Lower lobe of right lung (tissue), 2 donors: ENCODE measurements around the gene MTIF2. TPM values are rescaled to one million over a fixed set of nuclear protein-coding genes. Genes with fewer than 3 reads are reported as not detected.
"Not testable (repeated sequence)": the region's sequence is repeated elsewhere in the genome, so short reads cannot be mapped to it uniquely, and the experiment has no call there.

ENCODE experiments used
- ATAC-seq, 2 donors: fragments of 200-7000 bp; cut with Tn5 transposase; one replicate each; pipeline ENCODE4 v1.9.1; 2020 to 2022; ENCODE audit warnings: mild to moderate bottlenecking in 2 of 2, moderate library complexity in 2 of 2
- DNase-seq: peaks from one replicate; pipeline ENCODE4 v3.0.0-alpha.2; 2020
- H3K27ac ChIP-seq: fragments of 200-600 bp; one replicate; pipeline ENCODE4 v1.8.0; 2022
- H3K27me3 ChIP-seq: fragments of 200-600 bp; one replicate; pipeline ENCODE4 v1.8.0; 2022; ENCODE audit warnings: low read depth
- H3K36me3 ChIP-seq: fragments of 200-600 bp; one replicate; pipeline ENCODE4 v1.8.0; 2022; ENCODE audit warnings: mild to moderate bottlenecking
- H3K4me1 ChIP-seq: fragments of 200-600 bp; one replicate; pipeline ENCODE4 v1.8.0; 2022
- H3K4me3 ChIP-seq: fragments of 200-600 bp; one replicate; pipeline ENCODE4 v1.8.0; 2022; ENCODE audit warnings: mild to moderate bottlenecking
- H3K9me3 ChIP-seq: fragments of 200-600 bp; one replicate; pipeline ENCODE4 v1.8.0; 2022
- intact Hi-C: fragments of 100-400 bp; cut with DNase I; formaldehyde crosslinking; loops from one replicate; pipeline ENCODE4 v1.11.0; 2022
- total RNA-seq: library from RNA; stranded (reverse); fragmentation: NEBNext Ultra II Directional; extraction: Animal tissue kit (Norgen Biotek cat#: 25700); gene quantifications from one replicate; pipeline ENCODE4 v1.2.1, GENCODE V29; 2021
- TF ChIP-seq, protein P1 (sequence below): fragments of 200-600 bp; IDR thresholded peaks from one replicate; pipeline ENCODE4 v1.8.0; 2022; ENCODE audit warnings: antibody characterized with exemption, mild to moderate bottlenecking
- donor health status: DM: no; HTN: yes; CAD: no; lungs with severe emphysema.

MTIF2 gene
- total RNA-seq, 1 donor from 2014 or later, result 25.9 TPM

DNA sequence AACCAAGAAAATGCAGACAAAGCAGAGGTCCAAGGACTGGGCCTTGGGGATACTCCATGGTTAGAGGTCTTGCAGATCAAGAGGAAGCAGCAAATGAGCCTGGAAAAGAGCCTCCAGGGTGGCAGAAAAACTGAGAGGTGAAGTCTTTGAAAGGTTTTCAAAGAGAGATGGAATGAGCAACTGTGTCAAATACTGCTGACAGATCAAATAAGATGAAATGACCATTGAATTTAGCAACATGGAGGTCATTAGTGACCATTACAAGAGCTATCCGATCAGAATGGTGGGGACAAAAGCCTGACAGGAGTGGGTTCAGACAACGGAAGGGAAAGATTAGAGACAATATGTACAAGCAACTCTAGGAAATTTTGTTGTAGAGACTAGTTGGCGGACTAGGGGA, 38.5 kb downstream of the MTIF2 start:
- no peaks in the 10 kb centered on the region for H3K27me3 ChIP-seq
- no peak overlapping the region for H3K27ac ChIP-seq
- intact Hi-C loops, result no loop called here
- H3K4me3 ChIP-seq, result no peak overlapping the region
- no peak for DNase-seq
- H3K9me3 ChIP-seq, result no peaks in the 10 kb centered on the region
- TF ChIP-seq, protein P1, sequence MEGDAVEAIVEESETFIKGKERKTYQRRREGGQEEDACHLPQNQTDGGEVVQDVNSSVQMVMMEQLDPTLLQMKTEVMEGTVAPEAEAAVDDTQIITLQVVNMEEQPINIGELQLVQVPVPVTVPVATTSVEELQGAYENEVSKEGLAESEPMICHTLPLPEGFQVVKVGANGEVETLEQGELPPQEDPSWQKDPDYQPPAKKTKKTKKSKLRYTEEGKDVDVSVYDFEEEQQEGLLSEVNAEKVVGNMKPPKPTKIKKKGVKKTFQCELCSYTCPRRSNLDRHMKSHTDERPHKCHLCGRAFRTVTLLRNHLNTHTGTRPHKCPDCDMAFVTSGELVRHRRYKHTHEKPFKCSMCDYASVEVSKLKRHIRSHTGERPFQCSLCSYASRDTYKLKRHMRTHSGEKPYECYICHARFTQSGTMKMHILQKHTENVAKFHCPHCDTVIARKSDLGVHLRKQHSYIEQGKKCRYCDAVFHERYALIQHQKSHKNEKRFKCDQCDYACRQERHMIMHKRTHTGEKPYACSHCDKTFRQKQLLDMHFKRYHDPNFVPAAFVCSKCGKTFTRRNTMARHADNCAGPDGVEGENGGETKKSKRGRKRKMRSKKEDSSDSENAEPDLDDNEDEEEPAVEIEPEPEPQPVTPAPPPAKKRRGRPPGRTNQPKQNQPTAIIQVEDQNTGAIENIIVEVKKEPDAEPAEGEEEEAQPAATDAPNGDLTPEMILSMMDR, result no peak
- no peak for ATAC-seq
- H3K36me3 ChIP-seq, result peaks cover 20% of the 10 kb centered on the region
- H3K4me1 ChIP-seq, result peaks cover 35% of the 10 kb centered on the region

DNA sequence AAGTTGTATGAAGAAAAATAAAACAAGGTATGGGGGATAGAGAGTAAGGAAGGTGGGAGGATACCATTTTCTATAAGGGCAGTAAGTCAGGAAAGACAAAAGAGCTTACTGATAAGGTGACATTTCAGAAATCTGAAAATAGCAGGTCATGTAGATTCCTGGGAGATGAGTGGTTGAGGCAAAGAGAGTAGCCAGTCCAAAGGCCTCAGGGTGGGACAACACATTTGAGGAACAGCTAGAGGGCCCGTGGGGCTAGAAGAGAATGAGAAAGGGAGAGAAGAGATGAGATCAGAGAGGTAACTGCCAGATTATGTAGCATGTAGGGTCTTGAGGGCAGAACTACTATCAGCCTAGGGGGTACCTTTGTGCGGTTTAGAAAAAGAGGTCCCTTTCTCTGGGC, 39.8 kb downstream of the MTIF2 start:
- peaks cover 29% of the 10 kb centered on the region for H3K4me1 ChIP-seq

DNA sequence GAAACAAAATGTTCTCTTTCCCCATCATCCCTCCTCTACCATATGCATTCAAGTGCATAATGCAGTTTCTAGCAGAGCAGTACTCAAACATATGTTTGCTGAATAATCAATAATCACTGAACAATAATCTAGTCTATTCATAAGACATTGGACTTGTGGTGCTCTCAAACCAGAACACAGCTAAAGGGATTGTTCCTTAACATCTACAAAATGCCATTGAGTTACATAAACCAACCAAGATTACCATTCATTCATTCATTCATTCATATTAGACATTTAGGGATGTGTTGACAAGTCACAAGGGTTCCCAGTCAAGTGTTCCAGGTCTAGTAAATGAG, 40.8 kb downstream of the MTIF2 start:
- no peak for DNase-seq
- intact Hi-C loops, result no loop called here

More for the DNA sequence above, 39.8 kb downstream of the MTIF2 start:
- TF ChIP-seq, protein P1, result no peak
- Histone ChIP-seq H3K36me3 (peaks cover 7% of the 10 kb centered on the region), H3K4me3 (no peak overlapping the region), H3K9me3 (no peaks in the 10 kb centered on the region), H3K27me3 (no peaks in the 10 kb centered on the region), H3K27ac (no peak overlapping the region)
- no peak for ATAC-seq
- DNase-seq, result no peak
- intact Hi-C loops, result no loop called here

DNA sequence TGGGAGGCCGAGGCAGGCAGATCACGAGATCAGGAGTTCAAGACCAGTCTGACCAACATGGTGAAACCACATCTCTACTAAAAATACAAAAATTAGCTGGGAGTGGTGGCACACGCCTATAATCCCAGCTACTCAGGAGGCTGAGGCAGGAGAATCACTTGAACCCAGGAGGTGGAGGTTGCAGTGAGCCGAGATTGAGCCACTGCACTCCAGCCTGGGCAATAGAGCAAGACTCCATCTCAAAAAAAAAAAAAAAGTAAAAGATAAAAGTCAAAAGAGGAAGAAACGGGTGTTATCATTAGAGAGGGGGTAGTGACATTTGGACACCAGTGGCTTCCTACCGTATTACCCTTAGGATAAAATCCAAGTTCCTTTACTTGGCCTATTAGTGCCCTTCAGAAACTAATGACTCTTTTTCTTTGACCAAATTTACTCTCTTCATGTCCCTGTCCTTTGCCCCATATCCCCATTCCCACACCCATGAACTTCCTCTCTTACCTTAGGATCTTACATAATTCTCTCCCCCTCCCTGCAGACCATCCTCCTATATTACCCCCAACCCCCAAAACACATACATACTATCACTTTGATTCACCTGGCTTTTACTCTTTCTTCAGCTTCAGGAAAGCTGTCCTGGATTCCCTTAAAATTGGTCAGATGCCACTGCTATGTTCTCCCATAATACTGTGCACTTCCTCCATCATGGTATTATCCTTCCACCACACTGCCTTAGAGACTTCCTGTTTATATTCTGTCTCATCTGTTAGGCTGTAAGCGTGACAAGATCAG, 41.4 kb downstream of the MTIF2 start:
- Histone ChIP-seq H3K4me1 (peaks cover 22% of the 10 kb centered on the region), H3K27ac (peak overlapping the region; percentile 51)
- ATAC-seq, H3K27me3 ChIP-seq, H3K4me3 ChIP-seq, H3K9me3 ChIP-seq, DNase-seq, H3K36me3 ChIP-seq, intact Hi-C loops: not testable (repeated sequence)

More for the DNA sequence above, 40.8 kb downstream of the MTIF2 start:
- TF ChIP-seq, protein P1, result no peak
- Histone ChIP-seq H3K27ac (peak overlapping the region; percentile 51), H3K36me3 (no peaks in the 10 kb centered on the region), H3K9me3 (no peaks in the 10 kb centered on the region), H3K4me3 (no peak overlapping the region), H3K27me3 (no peaks in the 10 kb centered on the region), H3K4me1 (peaks cover 18% of the 10 kb centered on the region)
- ATAC-seq, result no peak

DNA sequence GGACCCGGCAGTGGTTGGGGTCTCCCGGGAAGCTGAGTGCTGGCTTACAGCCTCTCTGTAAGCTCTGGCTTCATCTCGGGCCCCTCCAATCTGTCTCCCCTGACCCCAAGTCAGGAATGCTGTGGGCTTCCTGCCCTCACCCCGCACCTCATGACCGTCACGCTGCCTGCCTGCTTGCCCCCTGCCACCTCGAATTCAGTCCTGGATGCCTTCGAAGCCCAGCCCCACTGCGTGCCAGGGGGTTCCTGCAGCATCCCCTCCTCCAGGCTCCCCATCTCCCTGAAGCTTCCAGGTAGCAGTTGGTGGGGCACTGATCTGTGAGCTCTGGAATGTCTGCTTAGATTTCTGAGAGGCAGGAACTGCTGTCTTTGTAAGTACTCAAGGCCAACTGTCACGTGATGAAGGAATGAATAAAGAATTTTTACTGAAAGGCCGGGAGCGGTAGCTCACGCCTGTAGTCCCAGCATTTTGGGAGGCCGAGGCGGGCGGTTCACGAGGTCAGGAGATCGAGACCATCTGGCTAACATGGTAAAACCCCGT, 43.5 kb downstream of the MTIF2 start:
- Histone ChIP-seq H3K27ac (no peak overlapping the region), H3K36me3 (no peaks in the 10 kb centered on the region), H3K9me3 (no peaks in the 10 kb centered on the region), H3K4me1 (peaks cover 18% of the 10 kb centered on the region), H3K27me3 (no peaks in the 10 kb centered on the region), H3K4me3 (no peak overlapping the region)
- DNase-seq, result no peak
- intact Hi-C loops, result no loop called here
- TF ChIP-seq, protein P1, result no peak
- ATAC-seq, result no peak

DNA sequence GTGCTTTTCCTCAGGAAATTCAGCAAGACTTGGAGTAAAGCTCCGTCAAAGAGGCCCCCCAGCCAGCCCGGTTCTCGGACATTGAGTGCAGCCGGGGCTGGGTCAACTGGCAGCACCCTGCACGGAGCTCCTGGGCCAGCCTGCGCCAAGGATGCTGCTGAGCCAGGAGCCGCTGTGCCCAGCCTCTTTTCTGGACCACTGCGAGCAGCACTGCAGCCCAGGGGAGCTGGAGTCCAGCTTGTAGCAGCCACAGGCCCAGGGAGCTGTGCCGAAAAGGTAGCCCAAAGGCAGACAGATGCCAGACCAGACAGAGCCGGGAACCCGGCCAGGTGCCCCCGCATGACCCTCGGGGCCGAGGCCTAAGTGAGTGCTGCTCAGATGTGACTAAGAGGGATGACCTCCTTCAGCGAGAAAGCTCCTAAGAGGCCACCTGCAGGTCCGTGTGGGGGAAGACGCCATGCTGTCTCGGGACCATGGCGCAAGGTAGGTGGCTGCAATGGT, 44.2 kb downstream of the MTIF2 start:
- ATAC-seq (no peak), DNase-seq (no peak)
- Histone ChIP-seq H3K27me3 (no peaks in the 10 kb centered on the region), H3K36me3 (no peaks in the 10 kb centered on the region), H3K27ac (no peak overlapping the region), H3K4me1 (peaks cover 18% of the 10 kb centered on the region), H3K4me3 (no peak overlapping the region), H3K9me3 (no peaks in the 10 kb centered on the region)
- intact Hi-C loops, result no loop called here
- TF ChIP-seq, protein P1, result no peak
